Activated CD4-positive, alpha-beta T cell treated with anti-CD3 and anti-CD28 coated beads, Interleukin-2, Interleukin-6, amounts not matched to agents 100 ng/mL and 50 ng/mL, durations not matched to agents 16 hours and 8 hours (primary cell): ENCODE data around the gene IFNLR1.

Experiments
- DNase-seq: peaks from one replicate; pipeline ENCODE4 v3.0.0-alpha.2; 2020

Gene IFNLR1

DNA sequence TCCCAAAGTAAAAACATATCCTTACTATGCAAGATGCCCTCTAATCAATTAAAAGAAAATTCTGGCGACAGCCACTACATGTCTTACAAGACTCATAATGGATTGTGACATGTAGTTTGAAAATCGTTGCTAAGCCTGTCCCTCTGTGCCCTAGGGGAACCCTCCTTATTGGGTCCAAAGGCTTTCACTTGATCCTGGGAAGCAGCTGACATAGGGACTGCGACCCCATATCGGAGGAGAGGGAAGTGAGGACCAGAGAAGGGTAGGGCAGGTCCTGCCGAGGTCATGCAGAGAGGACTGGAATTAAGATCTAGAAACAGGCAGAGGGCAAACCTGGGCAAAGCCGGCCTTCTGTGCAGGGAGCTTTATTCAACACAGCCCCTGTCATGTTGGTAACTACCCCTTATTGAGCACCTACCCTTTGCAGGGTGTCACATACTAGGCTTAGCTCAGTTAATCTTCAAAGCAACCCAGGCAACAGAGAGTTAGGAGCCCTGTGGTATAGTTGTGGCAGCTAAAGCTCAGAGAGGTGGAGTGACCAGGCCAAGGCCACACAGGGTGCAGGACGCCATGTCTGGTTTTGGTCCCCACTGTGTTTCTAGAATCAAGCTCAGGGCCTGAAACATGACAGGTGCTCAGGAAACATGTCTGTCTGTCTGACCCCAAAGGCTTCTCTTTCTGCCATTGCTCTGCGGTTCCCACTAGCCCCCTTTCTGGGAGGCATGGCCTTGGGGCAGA, 18.4 kb upstream of the IFNLR1 start:
- DNase-seq: no peak

DNA sequence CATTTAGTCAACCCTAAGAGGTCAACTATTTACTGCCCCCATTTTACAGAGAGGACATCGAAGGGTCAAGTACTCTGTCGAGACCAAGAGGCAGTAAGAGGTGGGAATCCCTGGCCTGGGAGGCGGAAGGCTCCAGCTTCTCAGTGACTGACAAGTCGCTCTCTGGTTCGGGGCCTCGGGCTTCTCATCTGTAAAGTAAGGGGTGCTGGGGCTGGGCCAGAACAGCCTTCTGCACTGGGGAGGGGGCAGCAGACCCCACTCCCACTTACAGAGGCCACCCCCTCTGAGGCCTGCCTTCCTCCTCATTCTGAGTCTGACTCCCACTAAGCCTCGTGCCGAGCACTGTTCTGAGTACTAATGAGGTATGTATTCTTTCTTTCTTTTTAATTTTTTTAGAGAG, 17.0 kb upstream of the IFNLR1 start:
- DNase-seq: no peak

DNA sequence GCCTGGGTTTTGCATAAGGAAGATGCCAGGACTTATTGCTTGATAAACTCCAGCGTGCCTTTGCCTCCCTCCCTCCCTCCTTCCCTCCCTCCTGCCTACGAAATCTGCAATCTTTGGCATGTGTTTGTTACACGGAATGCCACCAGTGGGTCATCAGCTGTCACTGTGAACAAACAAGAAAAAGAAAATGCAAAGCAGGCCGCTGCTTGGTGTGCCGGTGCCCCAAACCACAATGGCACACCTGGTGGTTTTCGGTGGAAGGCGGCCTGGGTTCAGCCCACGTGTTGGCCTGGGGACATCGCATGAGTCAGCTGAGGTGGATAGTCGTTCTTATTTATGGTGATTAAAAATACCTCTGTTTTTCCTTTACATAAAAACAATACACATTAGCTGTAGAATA, 16.3 kb upstream of the IFNLR1 start:
- no peak for DNase-seq

DNA sequence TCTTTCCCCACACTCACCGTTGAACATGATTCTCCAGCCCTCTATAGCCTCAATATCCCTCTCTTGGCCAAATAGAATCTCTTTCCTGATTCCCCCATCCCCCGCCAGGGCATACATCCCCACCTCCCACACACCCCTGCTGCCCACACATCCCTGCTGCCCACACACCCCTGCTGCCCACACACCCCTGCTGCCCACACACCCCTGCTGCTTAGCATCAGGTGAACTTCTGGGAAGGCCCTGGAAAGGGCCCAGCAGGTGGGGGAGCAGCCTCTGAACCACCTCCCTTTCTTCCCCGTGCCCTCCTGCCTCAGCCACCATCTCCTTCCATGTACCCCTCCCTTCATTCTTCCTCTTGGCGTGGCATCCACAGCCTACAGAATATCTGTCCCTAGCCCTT, 15.9 kb upstream of the IFNLR1 start:
- DNase-seq: no peak

DNA sequence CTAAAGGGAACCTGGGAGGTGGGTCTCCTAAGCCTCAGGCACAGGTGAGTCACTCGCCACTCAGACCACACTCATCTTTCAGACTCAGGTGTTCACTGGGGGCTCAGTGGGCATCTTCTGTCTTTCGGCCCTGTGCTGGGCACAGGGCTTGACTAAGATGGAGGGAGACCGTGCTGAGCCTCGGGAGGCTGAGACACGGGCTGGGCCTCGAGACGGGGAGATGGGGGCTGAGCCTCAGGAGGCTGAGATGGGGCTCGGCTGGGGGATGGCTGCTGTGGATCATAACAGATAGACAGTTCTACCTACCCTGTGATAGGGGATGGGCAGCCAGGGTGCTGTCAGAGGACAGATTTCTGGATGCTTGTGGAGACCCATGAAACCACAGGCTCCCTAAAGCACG, 15.5 kb upstream of the IFNLR1 start:
- DNase-seq: no peak

DNA sequence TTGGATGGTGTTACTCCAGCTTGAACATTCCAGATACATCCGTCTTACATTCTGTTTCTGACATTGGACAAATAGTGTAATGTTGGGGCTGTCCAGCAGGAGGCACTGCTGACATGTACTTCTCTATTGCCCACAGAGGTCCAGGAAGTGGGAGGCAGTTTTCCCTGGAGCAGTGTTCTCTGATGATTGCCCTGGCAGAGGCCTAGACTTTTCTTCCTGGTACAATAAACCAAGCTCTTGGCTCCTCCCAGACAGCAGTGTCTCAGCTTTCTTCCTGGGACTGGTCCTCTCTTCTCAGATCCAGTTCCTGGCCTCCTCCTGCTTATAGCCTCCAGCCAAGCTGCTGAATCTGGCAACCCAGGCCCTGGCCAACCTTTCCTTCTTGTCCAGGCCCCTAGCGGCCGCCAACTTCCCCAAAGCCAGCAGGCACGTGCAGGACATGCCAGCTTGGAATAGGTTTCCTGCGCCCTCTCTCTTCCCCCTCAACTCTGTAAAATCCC, 14.9 kb upstream of the IFNLR1 start:
- DNase-seq: peak; percentile 67

DNA sequence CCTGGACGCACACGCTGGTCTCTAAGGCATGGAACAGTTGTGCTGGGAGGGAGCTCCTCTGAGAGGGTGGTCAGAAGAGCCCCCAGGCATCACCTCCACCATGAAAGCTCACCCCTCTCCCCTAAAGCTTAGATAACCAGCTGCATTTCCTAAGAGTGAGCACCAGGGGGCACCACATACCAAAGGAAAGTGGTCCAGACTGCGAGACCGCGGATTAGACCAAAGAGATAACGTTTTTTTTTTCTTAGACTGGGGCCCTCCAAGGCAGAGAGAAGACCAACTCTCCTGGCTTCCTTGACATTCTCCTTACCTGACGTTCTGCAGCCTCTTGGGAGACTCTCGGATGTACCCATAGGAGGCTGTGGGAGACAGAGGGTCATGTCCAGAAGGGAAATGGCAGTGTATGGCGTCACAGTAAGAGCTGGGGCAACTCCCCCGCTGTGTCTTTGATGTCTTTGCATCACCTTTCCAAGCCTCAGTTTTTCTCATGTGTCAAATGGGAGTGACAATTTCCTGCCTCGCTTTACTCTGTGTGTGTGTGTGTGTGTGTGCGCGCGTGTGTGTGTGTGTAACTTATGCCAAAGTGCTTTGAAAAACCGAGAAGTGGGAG, 12.3 kb upstream of the IFNLR1 start:
- DNase-seq: peak; percentile 80

DNA sequence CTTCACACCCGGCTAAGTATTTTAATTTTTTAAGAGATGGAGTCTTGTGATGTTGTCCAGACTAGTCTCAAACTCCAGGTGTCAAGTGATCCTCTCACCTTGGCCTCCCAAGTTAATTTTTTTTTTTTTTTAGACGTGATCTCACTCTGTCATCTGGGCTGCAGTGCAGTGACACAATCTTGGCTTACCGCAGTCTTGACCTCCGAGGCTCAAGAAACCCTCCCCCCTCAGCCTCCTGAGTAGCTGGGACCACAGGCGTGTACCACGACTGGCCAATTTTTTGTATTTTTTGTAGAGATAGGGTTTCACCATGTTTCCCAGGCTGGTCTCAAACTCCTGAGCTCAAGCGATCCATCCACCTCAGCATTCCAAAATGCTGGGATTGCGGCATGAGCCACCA, 11.7 kb upstream of the IFNLR1 start:
- DNase-seq: no peak

DNA sequence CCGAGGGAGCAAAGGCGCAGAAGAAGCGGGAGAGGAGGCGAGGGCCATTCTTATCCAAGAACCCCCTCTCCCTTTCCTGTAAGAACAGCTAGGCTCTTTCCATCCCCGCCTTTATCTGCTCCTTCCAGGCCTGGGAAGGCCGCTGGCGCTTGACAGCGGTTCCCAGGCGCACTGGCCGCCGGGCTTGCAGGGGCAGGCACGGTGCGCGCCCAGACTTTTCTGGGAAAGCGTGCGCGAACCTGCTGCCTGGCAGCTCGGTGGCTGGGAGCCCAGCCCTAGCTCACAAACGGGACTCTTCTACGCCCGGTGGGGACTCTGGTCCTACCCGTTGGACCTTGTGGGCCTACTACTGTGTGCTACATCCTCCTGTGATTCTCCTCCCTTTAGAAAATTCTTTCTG, 8.8 kb upstream of the IFNLR1 start:
- DNase-seq: no peak

DNA sequence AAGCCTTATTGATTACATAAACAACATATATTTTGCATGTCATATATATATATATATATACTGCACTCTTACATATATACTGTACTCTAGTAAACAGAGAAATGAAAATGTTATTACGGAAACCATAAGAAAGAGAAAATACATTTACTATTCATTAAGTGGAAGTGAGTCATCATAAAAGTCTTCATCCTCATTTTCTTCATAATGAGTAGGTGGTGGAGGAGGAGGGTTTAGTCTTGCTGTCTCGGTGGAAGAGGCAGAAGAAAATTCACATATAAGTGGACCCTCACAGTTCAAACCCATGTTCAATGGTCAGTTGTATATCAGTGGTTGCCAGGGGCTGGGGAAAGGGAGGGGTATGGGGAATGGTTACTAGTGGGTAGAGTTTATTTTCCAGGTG, 8.0 kb upstream of the IFNLR1 start:
- peak; percentile 24 for DNase-seq

DNA sequence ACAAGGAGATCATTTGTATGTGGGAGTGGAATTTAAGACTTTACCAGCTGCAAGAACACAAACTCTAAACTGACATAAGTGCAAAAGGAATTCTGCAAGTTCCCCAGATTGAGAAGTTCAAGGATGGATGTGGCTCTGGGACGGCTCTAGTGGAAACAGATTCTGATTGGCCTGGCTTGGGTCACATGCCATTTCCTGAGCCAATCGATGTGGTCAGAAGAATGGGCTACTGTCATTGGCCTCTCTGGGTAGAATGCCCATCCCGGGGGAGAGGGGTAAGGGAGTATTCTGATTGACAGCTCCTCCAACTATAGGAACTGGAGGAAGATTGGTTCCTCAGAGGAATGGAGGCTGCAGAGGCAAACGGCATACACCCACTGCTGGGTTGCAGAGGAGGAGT, 6.0 kb upstream of the IFNLR1 start:
- no peak for DNase-seq

DNA sequence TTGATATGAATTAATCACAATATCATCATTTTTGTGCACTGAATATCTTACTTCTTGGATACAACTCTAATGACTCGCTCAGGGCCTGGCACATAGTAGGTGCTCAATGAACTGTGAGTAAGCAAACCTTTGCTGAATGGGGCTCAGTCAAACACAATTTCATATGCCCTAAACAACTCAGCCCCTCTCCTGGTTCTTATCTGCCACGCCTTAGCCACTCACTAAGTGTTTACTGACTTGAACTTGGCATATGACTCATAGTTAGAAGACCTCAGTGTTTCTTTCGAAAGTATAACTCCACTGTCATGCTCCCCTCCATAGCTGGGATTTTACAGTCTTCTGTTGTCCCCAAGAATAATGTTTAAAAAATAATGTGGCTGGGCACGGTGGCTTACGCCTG, 4.8 kb upstream of the IFNLR1 start:
- peak; percentile 83 for DNase-seq

DNA sequence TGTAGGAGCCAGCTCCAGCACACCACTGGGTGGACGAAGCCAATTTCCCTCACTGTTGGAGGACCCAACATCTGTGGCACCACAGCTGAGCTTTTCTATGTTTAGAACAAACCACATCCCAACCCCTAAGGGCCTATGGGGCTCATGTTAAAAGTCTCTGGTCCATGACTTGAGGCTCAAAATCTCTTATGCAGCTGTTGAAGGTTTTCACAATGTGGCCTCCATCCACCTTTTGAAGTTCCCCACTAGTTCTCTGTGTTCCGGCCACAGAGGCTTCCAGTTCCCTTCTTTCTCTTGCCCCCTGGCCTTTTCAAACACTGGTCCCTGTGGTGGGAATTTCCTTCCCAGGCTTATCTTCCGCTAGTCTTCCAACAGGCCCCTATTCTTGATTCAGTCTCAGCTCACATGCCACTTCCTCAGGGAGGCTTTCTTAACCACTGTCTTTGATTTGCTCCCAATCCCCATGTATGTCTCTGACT, 3.9 kb upstream of the IFNLR1 start:
- no peak for DNase-seq

DNA sequence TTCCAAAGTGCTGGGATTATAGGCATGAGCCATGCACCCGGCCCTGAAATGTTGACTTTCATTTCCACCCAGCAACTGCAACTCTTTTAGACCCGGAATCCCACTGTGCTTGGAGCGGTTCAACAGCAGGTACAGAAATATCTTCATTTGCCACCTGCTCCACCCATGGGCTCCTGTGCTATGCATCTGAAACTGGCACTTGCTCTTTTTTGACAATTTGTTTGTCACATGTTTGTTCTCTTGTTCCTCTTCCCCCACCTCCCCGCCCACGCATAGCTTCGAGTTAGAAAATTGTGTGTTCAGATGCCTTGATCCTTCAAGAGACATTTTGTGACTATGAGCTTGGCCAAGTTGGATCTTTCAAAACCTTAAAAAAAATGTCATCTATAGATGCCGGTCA, 2.4 kb upstream of the IFNLR1 start:
- peak; percentile 41 for DNase-seq

DNA sequence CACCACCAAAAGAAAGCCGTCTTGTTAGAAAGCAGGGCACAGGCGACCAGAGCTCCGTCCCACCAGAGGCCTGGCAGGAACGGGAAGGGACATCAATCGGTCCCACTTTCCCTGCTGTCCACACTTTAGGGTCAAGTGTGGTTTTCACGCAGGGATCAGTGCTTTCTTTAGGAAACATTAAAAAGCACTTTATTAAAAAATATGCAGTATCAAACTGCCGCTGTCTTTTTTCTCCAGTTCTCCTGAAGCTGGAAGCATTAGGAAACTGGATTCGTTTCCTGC, 437 bp downstream of the IFNLR1 start:
- DNase-seq: no peak

DNA sequence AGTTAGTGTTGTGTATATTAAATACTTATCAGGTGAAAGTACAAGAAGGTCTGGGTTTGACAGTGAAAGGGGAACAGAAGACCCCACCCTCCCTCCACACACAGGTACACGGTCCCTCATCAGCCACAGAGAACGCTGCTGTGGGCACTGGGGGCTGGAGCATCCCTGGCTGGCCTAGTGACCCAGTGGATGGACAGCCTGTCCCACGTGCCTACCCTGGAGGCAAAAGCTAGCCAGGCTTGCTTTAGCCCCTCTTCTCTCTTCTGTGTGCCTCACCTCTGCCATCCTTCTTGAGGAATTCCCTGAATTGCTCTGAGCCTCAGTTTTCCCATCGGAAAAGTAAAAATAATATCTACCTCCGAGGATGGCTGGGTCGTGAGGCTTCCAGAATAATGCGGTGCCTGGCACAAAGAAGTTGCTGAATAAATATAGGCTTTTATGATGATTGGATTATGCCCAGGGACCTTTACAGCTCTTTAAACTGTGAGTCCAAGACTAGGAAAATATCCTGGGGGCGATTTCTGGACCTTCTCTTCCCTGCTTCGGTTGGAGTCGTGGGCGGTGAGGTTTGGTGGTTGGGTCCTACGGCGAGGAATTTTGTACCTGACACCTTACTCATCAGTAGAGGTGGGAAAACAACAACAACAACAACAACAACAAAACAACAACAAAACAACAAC, 918 bp downstream of the IFNLR1 start:
- no peak for DNase-seq

DNA sequence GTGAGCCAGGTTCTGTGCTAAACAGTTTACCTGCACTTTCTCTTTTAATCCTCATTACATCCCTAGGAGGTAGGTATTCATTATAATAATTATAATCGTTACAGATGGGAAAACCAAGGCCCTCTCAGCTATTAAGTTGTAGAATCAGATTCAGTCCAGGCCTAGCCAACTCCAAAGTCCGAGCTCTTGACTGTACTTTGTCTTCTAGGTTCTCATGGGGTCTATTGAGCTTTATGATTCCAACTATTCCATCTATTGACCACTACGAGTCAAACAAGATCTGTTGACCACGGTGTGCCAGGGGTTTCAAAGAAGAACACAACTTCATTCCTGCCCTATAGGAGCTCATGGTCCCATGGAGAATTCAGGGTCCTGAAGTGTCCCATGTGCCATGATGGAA, 2.0 kb downstream of the IFNLR1 start:
- DNase-seq: no peak

DNA sequence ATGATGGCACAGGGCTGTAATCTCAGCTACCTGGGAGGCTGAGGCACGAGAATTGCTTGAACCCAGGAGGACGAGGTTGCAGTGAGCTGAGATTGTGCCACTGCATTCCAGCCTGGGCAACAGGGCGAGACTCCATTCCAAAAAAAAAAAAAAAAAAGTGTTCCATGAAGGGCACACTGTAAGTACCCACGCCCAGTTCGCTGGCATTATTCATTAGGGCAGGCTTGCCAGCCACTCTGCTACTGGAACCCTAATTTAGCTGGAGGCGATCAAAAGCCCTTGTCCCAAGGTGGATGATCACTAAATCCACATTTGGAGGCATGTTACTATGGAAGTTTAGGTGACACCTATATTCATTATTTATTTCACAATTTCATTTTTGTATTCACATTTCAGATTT, 5.0 kb downstream of the IFNLR1 start:
- no peak for DNase-seq

DNA sequence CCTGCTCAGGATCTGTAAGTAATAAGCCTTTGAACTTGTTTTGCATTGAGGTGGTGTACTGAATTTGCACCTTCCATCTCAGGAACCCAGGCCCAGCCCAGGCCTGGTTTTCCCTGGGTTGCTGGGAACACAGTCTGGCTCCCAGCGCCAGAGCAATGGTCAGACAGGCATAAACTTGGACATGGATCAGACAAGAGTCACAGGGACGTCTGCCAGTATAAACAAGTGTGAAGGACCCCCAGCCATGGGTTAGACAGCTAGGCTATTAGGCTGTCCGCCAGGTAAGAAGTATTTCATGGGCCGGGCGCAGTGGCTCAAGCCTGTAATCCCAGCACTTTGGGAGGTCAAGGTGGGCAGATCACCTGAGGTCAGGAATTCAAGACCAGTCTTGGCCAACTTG, 5.5 kb downstream of the IFNLR1 start:
- no peak for DNase-seq

DNA sequence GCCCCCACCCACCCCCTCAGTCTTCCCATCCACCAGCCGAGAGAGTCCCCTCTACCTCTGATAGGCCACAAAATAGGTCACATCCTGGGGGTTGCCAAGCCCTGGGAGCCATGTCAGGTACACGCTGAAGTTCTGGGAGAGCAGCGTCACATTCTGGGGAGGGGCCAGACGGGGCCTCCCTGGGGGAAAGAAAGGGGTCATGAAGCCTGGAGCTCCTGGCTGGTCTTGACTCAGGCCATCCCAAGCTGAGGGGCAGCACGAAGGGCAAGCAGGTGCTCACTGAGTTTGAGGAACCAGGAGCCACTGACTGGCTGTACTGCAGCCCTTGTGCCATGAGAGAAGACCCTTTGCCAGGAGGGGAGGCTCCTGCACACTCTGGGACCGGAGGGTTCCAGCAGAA, 6.4 kb downstream of the IFNLR1 start:
- no peak for DNase-seq

DNA sequence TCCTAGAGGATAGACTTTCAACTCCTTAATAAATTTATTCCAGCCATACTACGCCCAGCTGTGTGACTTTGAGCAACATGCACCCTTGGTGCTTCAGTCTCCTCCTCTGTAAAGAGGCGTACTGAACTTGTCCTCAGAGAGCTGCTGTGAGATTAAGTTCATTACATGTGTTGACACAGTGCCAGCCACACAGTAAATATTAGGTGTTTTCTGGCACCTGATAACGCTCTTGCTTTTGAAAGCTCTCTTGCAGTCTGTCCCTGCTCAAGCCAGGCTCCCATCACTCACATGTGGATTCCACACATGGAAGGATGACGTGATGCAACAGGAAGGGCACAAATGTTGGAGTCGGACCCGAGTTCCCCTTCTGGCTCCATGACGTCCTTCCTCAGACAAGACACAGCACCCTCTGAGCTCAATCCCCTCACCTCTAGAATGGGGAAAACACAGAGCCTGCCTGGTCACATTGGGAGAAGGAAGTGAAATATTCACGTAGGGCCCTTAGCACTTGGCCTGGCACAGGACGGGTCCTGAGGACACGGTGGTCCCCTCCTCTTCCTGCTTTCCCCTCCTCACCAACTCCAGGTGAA, 7.7 kb downstream of the IFNLR1 start:
- DNase-seq: no peak

DNA sequence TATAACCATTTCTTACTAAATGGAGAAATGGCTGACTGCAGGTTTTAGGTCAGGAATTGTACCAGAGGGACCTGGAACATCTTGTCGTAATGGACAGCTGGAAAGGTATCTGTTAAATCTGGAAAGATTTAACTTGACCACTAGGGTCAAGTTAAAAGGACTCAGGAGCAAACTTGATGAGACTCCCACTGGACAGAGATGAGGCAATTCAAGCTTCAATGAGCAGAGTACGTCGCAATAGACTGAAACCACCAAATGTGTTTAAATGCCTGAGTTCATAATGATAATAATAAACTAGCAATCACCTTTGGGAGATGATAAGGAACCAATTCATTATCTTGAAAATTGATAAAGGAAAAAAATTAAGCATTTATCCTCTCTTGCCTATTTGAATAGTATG, 8.7 kb downstream of the IFNLR1 start:
- DNase-seq: no peak

DNA sequence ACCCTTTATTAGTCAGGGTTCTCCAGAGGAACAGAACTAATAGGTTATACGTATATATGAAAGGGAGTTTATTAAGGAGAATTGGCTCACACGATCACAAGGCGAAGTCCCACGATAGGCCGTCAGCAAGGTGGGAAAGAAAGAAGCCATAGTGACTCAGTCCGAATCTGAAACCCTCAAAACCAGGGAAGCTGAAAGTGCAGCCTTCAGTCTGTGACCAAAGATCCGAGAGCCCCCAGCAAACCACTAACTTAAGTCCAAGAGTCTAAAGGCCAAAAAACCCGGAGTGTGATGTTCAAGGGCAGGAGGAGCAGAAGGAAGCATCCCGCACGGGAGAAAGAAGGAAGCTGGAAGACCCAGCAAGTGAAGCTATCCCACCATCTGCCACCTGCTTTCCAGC, 9.9 kb downstream of the IFNLR1 start:
- no peak for DNase-seq
